Smooth muscle cell of the brain vasculature (primary cell): Measurements from ENCODE around the gene TNRC6C.
"Not testable (repeated sequence)": the region's sequence is repeated elsewhere in the genome, so short reads cannot be mapped to it uniquely, and the experiment has no call there.

Source experiments
- DNase-seq: peaks from one replicate; pipeline ENCODE4 v3.0.0-alpha.2; 2012; ENCODE audit warnings: low read depth, low spot score

TNRC6C gene

GRCh38 chr17:77929871-77930436 lies 28.5 kb upstream of the TNRC6C start:
- no peak for DNase-seq

GRCh38 chr17:77930780-77931768 lies 27.4 kb upstream of the TNRC6C start:
- no peak for DNase-seq

- DNase-seq = no peak
Observed at GRCh38 chr17:77933777-77934398, 24.6 kb upstream of the TNRC6C start.

- no peak for DNase-seq
Observed at GRCh38 chr17:77935121-77935571, 23.4 kb upstream of the TNRC6C start.

GRCh38 chr17:77935744-77936143 lies 22.8 kb upstream of the TNRC6C start:
- not testable (repeated sequence) for DNase-seq

GRCh38 chr17:77936881-77937280 lies 21.6 kb upstream of the TNRC6C start:
- DNase-seq = no peak

GRCh38 chr17:77941004-77941403 lies 17.5 kb upstream of the TNRC6C start:
- DNase-seq = no peak

- DNase-seq = no peak
Observed at GRCh38 chr17:77942112-77942988, 16.2 kb upstream of the TNRC6C start.

GRCh38 chr17:77943971-77944370 lies 14.5 kb upstream of the TNRC6C start:
- no peak for DNase-seq

GRCh38 chr17:77944390-77945222 lies 13.9 kb upstream of the TNRC6C start:
- DNase-seq = no peak

- no peak for DNase-seq
Observed at GRCh38 chr17:77946900-77947645, 11.4 kb upstream of the TNRC6C start.

GRCh38 chr17:77948690-77949114 lies 9.8 kb upstream of the TNRC6C start:
- DNase-seq = no peak

- no peak for DNase-seq
Observed at GRCh38 chr17:77951123-77951522, 7.4 kb upstream of the TNRC6C start.

GRCh38 chr17:77952368-77952767 lies 6.1 kb upstream of the TNRC6C start:
- DNase-seq = no peak

- no peak for DNase-seq
Observed at GRCh38 chr17:77957235-77957856, 1.2 kb upstream of the TNRC6C start.

GRCh38 chr17:77958716-77959125 lies 218 bp downstream of the TNRC6C start:
- no peak for DNase-seq

GRCh38 chr17:77959126-77959925 lies 823 bp downstream of the TNRC6C start:
- DNase-seq = no peak

GRCh38 chr17:77959926-77960521 lies 1.5 kb downstream of the TNRC6C start:
- no peak for DNase-seq
